Dedifferentiated amniotic fluid mesenchymal stem cell (primary cell): Measurements from ENCODE around the gene HBZ.
"Not testable (repeated sequence)": the region's sequence is repeated elsewhere in the genome, so short reads cannot be mapped to it uniquely, and the experiment has no call there.

Experiments
- DNase-seq: peaks from one replicate; pipeline ENCODE4 v3.0.0-alpha.2; 2016; ENCODE audit errors: extremely low spot score

Gene HBZ

GRCh38 chr16:152141-153128 is at the start of gene HBZ:
Gene HBZ, plus strand, starts transcription at chr16:152644. Its CDS starts 266 bp downstream, at chr16:152910.
- no peak for DNase-seq

- no peak for DNase-seq
Measured at GRCh38 chr16:104355-104754, 48.1 kb upstream of the HBZ start.

- DNase-seq, result no peak
Measured at GRCh38 chr16:104928-105327, 47.5 kb upstream of the HBZ start.

GRCh38 chr16:105521-105920 is 46.9 kb upstream of the HBZ start:
- no peak for DNase-seq

GRCh38 chr16:106623-107324 is 45.7 kb upstream of the HBZ start:
- DNase-seq, result peak; percentile 93

GRCh38 chr16:112153-112840 is 40.1 kb upstream of the HBZ start:
- DNase-seq, result no peak

- no peak for DNase-seq
Measured at GRCh38 chr16:114327-114726, 38.1 kb upstream of the HBZ start.

GRCh38 chr16:116015-116414 is 36.4 kb upstream of the HBZ start:
- no peak for DNase-seq

- DNase-seq, result peak; percentile 39
Measured at GRCh38 chr16:117379-118365, 34.8 kb upstream of the HBZ start.

- no peak for DNase-seq
Measured at GRCh38 chr16:118857-119256, 33.6 kb upstream of the HBZ start.

GRCh38 chr16:119295-119694 is 33.1 kb upstream of the HBZ start:
- DNase-seq, result no peak

GRCh38 chr16:119835-120491 is 32.5 kb upstream of the HBZ start:
- no peak for DNase-seq

GRCh38 chr16:120756-121155 is 31.7 kb upstream of the HBZ start:
- no peak for DNase-seq

GRCh38 chr16:122361-122760 is 30.1 kb upstream of the HBZ start:
- DNase-seq, result no peak

- DNase-seq, result not testable (repeated sequence)
Measured at GRCh38 chr16:123558-124350, 28.7 kb upstream of the HBZ start.

GRCh38 chr16:125011-125410 is 27.4 kb upstream of the HBZ start:
- no peak for DNase-seq

- no peak for DNase-seq
Measured at GRCh38 chr16:129075-129474, 23.4 kb upstream of the HBZ start.

GRCh38 chr16:130533-131173 is 21.8 kb upstream of the HBZ start:
- DNase-seq, result no peak

GRCh38 chr16:132120-132519 is 20.3 kb upstream of the HBZ start:
- DNase-seq, result no peak
